Naive thymus-derived CD4-positive, alpha-beta T cell (primary cell): ENCODE data around the gene SOX1. TPM values are rescaled to one million over a fixed set of nuclear protein-coding genes. Genes with fewer than 3 reads are reported as not detected.
A peak's percentile ranks its signal among the peaks of the same experiment; 100 is the strongest.

ENCODE experiments used
- ATAC-seq: fragments of 150-1000 bp; cut with Tn5 transposase; 2 replicates; pipeline ENCODE4 v1.10.0; 2021; ENCODE audit warnings: mild to moderate bottlenecking, moderate library complexity
- CTCF ChIA-PET: fragments of 350-600 bp; sonication (Branson Sonifier 250); formaldehyde crosslinking; loops from one replicate; lab custom pipeline; 2021; ENCODE audit warnings: antibody characterized with exemption; lab: Charles Lee
- POLR2A ChIA-PET: fragments of 350-600 bp; sonication (Branson Sonifier 250); formaldehyde crosslinking; loops from one replicate; lab custom pipeline; 2021; ENCODE audit warnings: antibody characterized with exemption, inconsistent platforms; lab: Charles Lee
- DNase-seq, 9 donors: peaks; one replicate each; pipeline versions ENCODE4 v3.0.0 to v3.0.0-alpha.2; 2020 to 2022; ENCODE audit warnings: mixed read lengths in 1 of 9
- H3K27ac ChIP-seq: one replicate; pipeline ENCODE4 v1.7.0; 2013; ENCODE audit warnings: mild to moderate bottlenecking, low read depth, low read length, moderate library complexity
- H3K27me3 ChIP-seq, 2 donors: one replicate each; pipeline ENCODE4 v1.7.0; 2013; ENCODE audit warnings: low read length in 2 of 2, mild to moderate bottlenecking in 2 of 2, moderate library complexity in 2 of 2; ENCODE audit not compliant: control insufficient read depth in 2 of 2, insufficient read depth in 2 of 2
- H3K36me3 ChIP-seq, 3 experiments: 1 replicate in 2 of 3; 2 replicates in 1 of 3; pipeline ENCODE4 v1.7.0; 2013; ENCODE audit warnings: low read length in 3 of 3, mild to moderate bottlenecking in 3 of 3, moderate library complexity in 1 of 3; ENCODE audit not compliant: insufficient read depth in 3 of 3, control insufficient read depth in 2 of 3
- H3K4me1 ChIP-seq, 2 donors: one replicate each; pipeline ENCODE4 v1.7.0; 2013; ENCODE audit warnings: low read length in 2 of 2, mild to moderate bottlenecking in 2 of 2, moderate library complexity in 1 of 2; ENCODE audit not compliant: control insufficient read depth in 2 of 2, insufficient read depth in 2 of 2
- H3K4me3 ChIP-seq: 2 replicates; pipeline ENCODE4 v1.7.0; 2013; ENCODE audit warnings: mild to moderate bottlenecking, low read length
- H3K9me3 ChIP-seq, 3 experiments: 1 replicate in 2 of 3; 2 replicates in 1 of 3; pipeline ENCODE4 v1.7.0; 2013; ENCODE audit warnings: low read length in 3 of 3; ENCODE audit not compliant: control insufficient read depth in 2 of 3
- H3K27ac Mint-ChIP-seq, 9 donors: one replicate each; pipeline ENCODE4 v1.8.0; 2020 to 2022; ENCODE audit warnings: mixed read lengths in 9 of 9, mild to moderate bottlenecking in 8 of 9, moderate library complexity in 5 of 9, inconsistent platforms in 2 of 9
- H3K27me3 Mint-ChIP-seq, 5 donors: one replicate each; pipeline ENCODE4 v1.8.0; 2021 to 2022; ENCODE audit warnings: mixed read lengths in 5 of 5, mild to moderate bottlenecking in 1 of 5
- H3K36me3 Mint-ChIP-seq, 5 donors: one replicate each; pipeline ENCODE4 v1.8.0; 2020 to 2022; ENCODE audit warnings: mixed read lengths in 5 of 5, mild to moderate bottlenecking in 3 of 5, inconsistent platforms in 1 of 5
- H3K4me1 Mint-ChIP-seq, 7 donors: one replicate each; pipeline ENCODE4 v1.8.0; 2020 to 2022; ENCODE audit warnings: mixed read lengths in 7 of 7, mild to moderate bottlenecking in 3 of 7, inconsistent platforms in 1 of 7
- H3K4me3 Mint-ChIP-seq, 10 donors: one replicate each; pipeline ENCODE4 v1.8.0; 2020 to 2022; ENCODE audit warnings: mild to moderate bottlenecking in 10 of 10, mixed read lengths in 10 of 10, moderate library complexity in 6 of 10, inconsistent platforms in 2 of 10
- H3K9me3 Mint-ChIP-seq, 11 donors: one replicate each; pipeline ENCODE4 v1.8.0; 2020 to 2022; ENCODE audit warnings: mixed read lengths in 11 of 11, mild to moderate bottlenecking in 4 of 11, inconsistent platforms in 1 of 11, moderate library complexity in 1 of 11
- intact Hi-C, 2 donors: fragments of 100-400 bp; cut with micrococcal nuclease; formaldehyde crosslinking; loops; one replicate each; pipeline ENCODE4 v1.15.1; 2023
- polyA plus RNA-seq, 2 donors: library from polyadenylated mRNA; unstranded; fragments of 300-500 nt; fragmentation: Illumina TruSeq; gene quantifications; one replicate each; pipeline ENCODE4 v1.2.3, GENCODE V29; 2021
- total RNA-seq, 6 experiments: library from RNA in 5 of 6; stranded (reverse) in 5 of 6; gene quantifications; 1 replicate in 5 of 6; 2 replicates in 1 of 6; pipeline ENCODE4 v1.2.3 and lab custom pipeline; 2021 to 2026

Gene SOX1
- not detected for total RNA-seq
- not detected for polyA plus RNA-seq
- total RNA-seq (lab: John Stamatoyannopoulos, UW): not detected

GRCh38 chr13:112067116-112067741 lies at the start of gene SOX1:
Gene SOX1, plus strand, starts transcription at chr13:112067149. Its CDS starts 510 bp downstream, at chr13:112067659.
- H3K27ac Mint-ChIP-seq: peak within 1 kb of the TSS in 2 of 9 donors; percentile 32 to 71
- peaks cover 59 to 73% (median 67%) of the 10 kb centered on the region in 5 donors for H3K27me3 Mint-ChIP-seq
- peak in 1 of 9 donors; percentile 10 for DNase-seq
- H3K9me3 ChIP-seq: peaks cover 0 to 24% (median 0%) of the 10 kb centered on the region in 3 experiments
- no peak within 1 kb of the TSS for H3K27ac ChIP-seq
- H3K27me3 ChIP-seq: peaks cover 4 to 31% of the 10 kb centered on the region in 2 donors
- H3K36me3 ChIP-seq: no peaks in the 10 kb centered on the region
- peaks cover 5 to 34% (median 26%) of the 10 kb centered on the region in 7 donors for H3K4me1 Mint-ChIP-seq
- CTCF ChIA-PET: no interaction called here
- ATAC-seq: no peak
- H3K4me3 ChIP-seq: peak within 1 kb of the TSS; percentile 37
- POLR2A ChIA-PET: no interaction called here
- intact Hi-C loops: no loop called here
- peaks cover 0 to 49% (median 18%) of the 10 kb centered on the region in 11 donors for H3K9me3 Mint-ChIP-seq
- peak within 1 kb of the TSS; percentile 20 to 80 (median 68) for H3K4me3 Mint-ChIP-seq
- peaks cover 0 to 9% of the 10 kb centered on the region in 2 donors for H3K4me1 ChIP-seq
- H3K36me3 Mint-ChIP-seq: peaks cover 0 to 21% (median 6%) of the 10 kb centered on the region in 5 donors

DNA sequence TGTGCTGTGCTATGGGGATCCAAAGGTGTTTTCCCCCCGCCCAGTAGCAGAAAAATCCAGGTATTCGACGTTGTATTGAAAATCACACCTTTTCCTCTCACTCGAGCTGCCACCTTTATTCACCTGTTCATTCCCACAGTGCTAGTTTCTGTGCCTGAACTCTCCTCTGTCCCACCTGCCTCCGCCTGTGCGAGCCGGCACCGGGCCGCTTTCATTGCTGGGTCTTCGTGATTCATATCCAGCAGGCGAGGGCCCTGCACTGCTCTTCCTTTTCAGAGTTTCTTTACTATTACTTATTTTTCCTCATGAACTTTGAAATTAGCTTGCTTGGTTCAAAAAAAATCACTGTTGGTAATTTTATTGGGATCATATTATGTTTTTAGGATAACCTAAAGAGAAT lies 42.4 kb upstream of the SOX1 start:
- no peaks in the 10 kb centered on the region for H3K27me3 ChIP-seq
- H3K9me3 ChIP-seq: no peaks in the 10 kb centered on the region
- H3K36me3 ChIP-seq: no peaks in the 10 kb centered on the region
- H3K9me3 Mint-ChIP-seq: peaks cover 0 to 13% (median 8%) of the 10 kb centered on the region in 11 donors
- H3K4me3 Mint-ChIP-seq: no peak overlapping the region
- ATAC-seq: no peak
- no peaks in the 10 kb centered on the region for H3K4me1 Mint-ChIP-seq
- CTCF ChIA-PET: no interaction called here
- intact Hi-C loops: no loop called here
- DNase-seq: no peak
- no peaks in the 10 kb centered on the region for H3K4me1 ChIP-seq
- no peak overlapping the region for H3K4me3 ChIP-seq
- POLR2A ChIA-PET: no interaction called here
- no peak overlapping the region for H3K27ac ChIP-seq
- H3K27ac Mint-ChIP-seq: no peak overlapping the region
- no peaks in the 10 kb centered on the region for H3K36me3 Mint-ChIP-seq
- H3K27me3 Mint-ChIP-seq: peaks cover 0 to 39% (median 21%) of the 10 kb centered on the region in 5 donors

DNA sequence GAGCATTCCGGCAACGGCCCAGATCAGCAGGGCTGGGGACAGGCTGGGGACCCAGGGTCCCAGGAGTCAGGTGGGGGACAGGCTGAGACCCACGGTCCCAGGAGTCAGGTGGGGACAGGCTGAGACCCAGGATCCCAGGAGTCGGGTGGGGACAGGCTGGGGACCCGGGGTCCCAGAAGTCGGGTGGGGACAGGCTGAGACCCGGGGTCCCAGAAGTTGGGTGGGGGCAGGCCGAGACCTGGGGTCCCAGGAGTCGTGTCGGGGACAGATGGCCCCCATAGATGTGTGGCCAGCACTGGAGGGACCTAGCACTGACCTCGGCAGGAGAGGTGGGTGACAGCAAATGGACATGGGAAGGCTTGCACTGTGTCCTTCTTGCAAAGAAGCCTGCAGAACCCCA lies 39.7 kb upstream of the SOX1 start:
- no peak overlapping the region for H3K27ac ChIP-seq
- ChIA-PET CTCF (no interaction called here), POLR2A (no interaction called here)
- Mint-ChIP-seq H3K9me3 (peaks cover 0 to 9% (median 3%) of the 10 kb centered on the region in 11 donors), H3K4me3 (no peak overlapping the region), H3K4me1 (peaks cover 0 to 2% (median 0%) of the 10 kb centered on the region in 7 donors), H3K27me3 (peaks cover 0 to 38% (median 20%) of the 10 kb centered on the region in 5 donors), H3K36me3 (no peaks in the 10 kb centered on the region), H3K27ac (no peak overlapping the region)
- no peaks in the 10 kb centered on the region for H3K4me1 ChIP-seq
- H3K4me3 ChIP-seq: no peak overlapping the region
- H3K36me3 ChIP-seq: no peaks in the 10 kb centered on the region
- DNase-seq: no peak
- no peaks in the 10 kb centered on the region for H3K27me3 ChIP-seq
- peak; percentile 20 for ATAC-seq
- intact Hi-C loops: no loop called here
- no peaks in the 10 kb centered on the region for H3K9me3 ChIP-seq

GRCh38 chr13:112028481-112028880 lies 38.5 kb upstream of the SOX1 start:
- Mint-ChIP-seq H3K27ac (no peak overlapping the region), H3K4me3 (no peak overlapping the region), H3K27me3 (peaks cover 0 to 40% (median 20%) of the 10 kb centered on the region in 5 donors), H3K36me3 (no peaks in the 10 kb centered on the region), H3K4me1 (peaks cover 0 to 2% (median 0%) of the 10 kb centered on the region in 7 donors), H3K9me3 (peaks cover 0 to 9% (median 3%) of the 10 kb centered on the region in 11 donors)
- intact Hi-C loops: no loop called here
- no peaks in the 10 kb centered on the region for H3K27me3 ChIP-seq
- no peaks in the 10 kb centered on the region for H3K9me3 ChIP-seq
- H3K4me1 ChIP-seq: no peaks in the 10 kb centered on the region
- H3K36me3 ChIP-seq: no peaks in the 10 kb centered on the region
- H3K4me3 ChIP-seq: no peak overlapping the region
- H3K27ac ChIP-seq: no peak overlapping the region
- ChIA-PET CTCF (no interaction called here), POLR2A (no interaction called here)
- ATAC-seq (no peak), DNase-seq (no peak)

- DNase-seq: no peak
- intact Hi-C loops: no loop called here
- Histone ChIP-seq H3K4me3 (no peak overlapping the region), H3K9me3 (no peaks in the 10 kb centered on the region), H3K36me3 (no peaks in the 10 kb centered on the region), H3K27me3 (no peaks in the 10 kb centered on the region), H3K4me1 (no peaks in the 10 kb centered on the region), H3K27ac (no peak overlapping the region)
- Mint-ChIP-seq H3K27ac (no peak overlapping the region), H3K9me3 (peaks cover 0 to 9% (median 1%) of the 10 kb centered on the region in 11 donors), H3K27me3 (peaks cover 0 to 47% (median 18%) of the 10 kb centered on the region in 5 donors), H3K4me3 (no peak overlapping the region), H3K36me3 (no peaks in the 10 kb centered on the region), H3K4me1 (peaks cover 0 to 2% (median 0%) of the 10 kb centered on the region in 7 donors)
- ATAC-seq: no peak
- POLR2A ChIA-PET: no interaction called here
- CTCF ChIA-PET: no interaction called here
Observed at GRCh38 chr13:112029143-112029542, 37.8 kb upstream of the SOX1 start.

GRCh38 chr13:112032186-112032993 lies 34.6 kb upstream of the SOX1 start:
- Mint-ChIP-seq H3K9me3 (peaks cover 0 to 2% (median 0%) of the 10 kb centered on the region in 11 donors), H3K4me1 (peaks cover 0 to 2% (median 0%) of the 10 kb centered on the region in 7 donors), H3K27me3 (peaks cover 0 to 26% (median 3%) of the 10 kb centered on the region in 5 donors), H3K4me3 (no peak overlapping the region), H3K36me3 (no peaks in the 10 kb centered on the region), H3K27ac (no peak overlapping the region)
- Histone ChIP-seq H3K27me3 (no peaks in the 10 kb centered on the region), H3K36me3 (no peaks in the 10 kb centered on the region), H3K4me1 (no peaks in the 10 kb centered on the region), H3K27ac (no peak overlapping the region), H3K4me3 (no peak overlapping the region), H3K9me3 (no peaks in the 10 kb centered on the region)
- intact Hi-C loops: no loop called here
- DNase-seq (no peak), ATAC-seq (no peak)
- CTCF ChIA-PET: no interaction called here
- POLR2A ChIA-PET: no interaction called here
